Adrenal gland (tissue), 12 donors: Measurements from ENCODE around the gene SCN1B. TPM values are rescaled to one million over a fixed set of nuclear protein-coding genes. Genes with fewer than 3 reads are reported as not detected.
"Not testable (repeated sequence)": the region's sequence is repeated elsewhere in the genome, so short reads cannot be mapped to it uniquely, and the experiment has no call there.

Experiments
- DNase-seq, 7 donors: peaks; one replicate each; pipeline ENCODE4 v3.0.0-alpha.2; 2019 to 2020
- H3K27ac ChIP-seq, 5 donors: fragments of 200-600 bp; sonication (generic) in 4 of 5; 1 replicate in 3 of 5; 2 replicates in 2 of 5; pipeline versions ENCODE4 v1.5.1 to v1.8.0; 2016 to 2020; ENCODE audit warnings: mild to moderate bottlenecking in 1 of 5
- H3K27me3 ChIP-seq: fragments of 200-600 bp; 2 replicates; pipeline ENCODE4 v1.8.0; 2021
- H3K36me3 ChIP-seq, 2 donors: fragments of 200-600 bp; replicated peaks in 1 of 2; 1 replicate in 1 of 2; 2 replicates in 1 of 2; pipeline versions ENCODE4 v1.5.1 to v1.8.0; 2018 to 2022
- H3K4me1 ChIP-seq, 2 donors: fragments of 200-600 bp; replicated peaks in 1 of 2; 1 replicate in 1 of 2; 2 replicates in 1 of 2; pipeline versions ENCODE4 v1.5.1 to v1.8.0; 2018 to 2021
- H3K4me3 ChIP-seq, 4 donors: fragments of 200-600 bp; sonication (generic) in 3 of 4; one replicate each; pipeline ENCODE4 v1.5.1; 2016 to 2018
- H3K9me3 ChIP-seq, 3 donors: fragments of 200-600 bp; sonication (generic) in 1 of 3; replicated peaks in 1 of 3; 1 replicate in 2 of 3; 2 replicates in 1 of 3; pipeline versions ENCODE4 v1.5.1 to v1.8.0; 2016 to 2021
- CTCF ChIP-seq, 6 experiments: fragments of 450-650 bp in 4 of 6; fragments of 200-600 bp in 2 of 6; sonication (generic) in 1 of 6; IDR thresholded peaks; 1 replicate in 5 of 6; 2 replicates in 1 of 6; pipeline versions ENCODE4 v1.5.1 to v1.8.0; 2016 to 2021; ENCODE audit warnings: antibody characterized with exemption in 6 of 6, mild to moderate bottlenecking in 2 of 6, moderate library complexity in 1 of 6
- POLR2A ChIP-seq, 2 donors: fragments of 450-650 bp; IDR thresholded peaks; one replicate each; pipeline ENCODE4 v1.6.1; 2017; ENCODE audit warnings: antibody characterized with exemption in 2 of 2, mild to moderate bottlenecking in 2 of 2, moderate library complexity in 1 of 2
- WGBS, 4 donors: extraction: QIAGEN DNeasy Blood & Tissue Kit in 2 of 4; methylation state at CpG; one replicate each; pipeline versions ENCODE4 v1.1.5 to v1.1.7; 2013 to 2017; 5-methylcytosine and 5-hydroxymethylcytosine counted together
- intact Hi-C, 2 donors: fragments of 100-400 bp; cut with DNase I; formaldehyde crosslinking; loops; one replicate each; pipeline versions ENCODE4 v1.14.1 to v1.15.0; 2022 to 2023
- polyA plus RNA-seq, 3 donors: library from polyadenylated mRNA; stranded (reverse); fragments of 200-250 nt in 2 of 3; fragments of 350-450 nt in 1 of 3; fragmentation: Illumina TruSeq in 1 of 3; extraction: RNeasy Lipid Tissue Mini Kit (QIAGEN cat#74804) in 1 of 3; gene quantifications; one replicate each; pipeline ENCODE4 v1.2.3, GENCODE V29; 2013 to 2014
- total RNA-seq, 9 donors: library from RNA; depleted of rRNA in 4 of 9; stranded (reverse); fragments of >200 nt in 4 of 9; fragments of 120-200 nt in 1 of 9; fragmentation: NEBNext Ultra II Directional in 1 of 9; extraction: Animal tissue kit (Norgen Biotek cat#: 25700) in 1 of 9; gene quantifications; one replicate each; pipeline versions ENCODE4 v1.1.0 to v1.2.4, GENCODE V29; 2013 to 2023
- donor health status: healthy with polysubstance abuse.
- donor health status: Bipolar disorder and iron deficiency.
- donor health status: DM: yes; HTN: yes; CAD: no.
- donor health status: DM: no; HTN: no; CAD: no.
- donor health status: DM: no; HTN: no; CAD: no.
- donor health status: DM: yes; HTN: yes; CAD: no.

Gene SCN1B
- total and polyA plus RNA-seq, 12 donors: 0.83 to 34.5 (median 13.8) TPM

- DNase-seq: no peak
- peaks cover 0 to 9% of the 10 kb centered on the region in 2 donors for H3K4me1 ChIP-seq
- TF ChIP-seq CTCF (IDR thresholded peaks at IDR 0.05): no peak
- no peak for TF ChIP-seq POLR2A (IDR thresholded peaks at IDR 0.05)
- H3K4me3 ChIP-seq: no peak overlapping the region
- H3K27ac ChIP-seq: no peak overlapping the region
- WGBS, 4 donors: 85 to 93% (median 87%) methylated on average over 8 of the region's 8 CpGs
- H3K9me3 ChIP-seq: no peaks in the 10 kb centered on the region
- H3K36me3 ChIP-seq: no peaks in the 10 kb centered on the region
- no peaks in the 10 kb centered on the region for H3K27me3 ChIP-seq
- intact Hi-C loops: no loop called here
Measured at GRCh38 chr19:34991542-34992333, 38.5 kb upstream of the SCN1B start.

GRCh38 chr19:34992582-34992981 lies 37.7 kb upstream of the SCN1B start:
- H3K9me3 ChIP-seq, H3K27ac ChIP-seq, intact Hi-C loops, H3K4me3 ChIP-seq, DNase-seq, H3K27me3 ChIP-seq, H3K36me3 ChIP-seq: not testable (repeated sequence)
- H3K4me1 ChIP-seq: peaks cover 0 to 14% of the 10 kb centered on the region in 2 donors
- 73 to 93% (median 85%) methylated on average over 7 of the region's 7 CpGs for WGBS, 4 donors

GRCh38 chr19:34994286-34994642 lies 36.0 kb upstream of the SCN1B start:
- Histone ChIP-seq H3K27ac (peak overlapping the region in 1 of 5 donors; percentile 74), H3K4me3 (no peak overlapping the region), H3K36me3 (no peaks in the 10 kb centered on the region), H3K4me1 (peaks cover 3 to 25% of the 10 kb centered on the region in 2 donors), H3K27me3 (no peaks in the 10 kb centered on the region), H3K9me3 (no peaks in the 10 kb centered on the region)
- WGBS, 4 donors: 60 to 82% (median 75%) methylated on average over 6 to 9 of the region's 9 CpGs
- TF ChIP-seq POLR2A (IDR thresholded peaks at IDR 0.05) (no peak), CTCF (IDR thresholded peaks at IDR 0.05) (no peak)
- no peak for DNase-seq
- intact Hi-C loops: no loop called here

GRCh38 chr19:34994643-34995541 lies 35.4 kb upstream of the SCN1B start:
- 60 to 80% (median 67%) methylated on average over 14 to 17 of the region's 17 CpGs for WGBS, 4 donors
- Histone ChIP-seq H3K4me3 (no peak overlapping the region), H3K27ac (peak overlapping the region in 4 of 5 donors; percentile 27 to 74 (median 38)), H3K36me3 (no peaks in the 10 kb centered on the region), H3K4me1 (peaks cover 7 to 29% of the 10 kb centered on the region in 2 donors), H3K9me3 (no peaks in the 10 kb centered on the region), H3K27me3 (no peaks in the 10 kb centered on the region)
- intact Hi-C loops: no loop called here
- no peak for DNase-seq
- TF ChIP-seq CTCF (IDR thresholded peaks at IDR 0.05) (no peak), POLR2A (IDR thresholded peaks at IDR 0.05) (no peak)
